Esophagus muscularis mucosa (tissue), 4 donors: ENCODE data around the gene SMARCC2.

ENCODE experiments used
- CTCF ChIP-seq, 3 experiments: fragments of 200-600 bp in 2 of 3; fragments of 450-650 bp in 1 of 3; sonication (generic) in 2 of 3; IDR thresholded peaks; one replicate each; pipeline ENCODE4 v1.5.1; 2017 to 2019; ENCODE audit warnings: antibody characterized with exemption in 3 of 3, mild to moderate bottlenecking in 2 of 3, moderate library complexity in 1 of 3
- EP300 ChIP-seq: sonication (generic); formaldehyde crosslinking; IDR thresholded peaks from one replicate; pipeline ENCODE4 v1.6.1; 2017; ENCODE audit warnings: antibody characterized with exemption
- POLR2A ChIP-seq: fragments of 450-650 bp; IDR thresholded peaks from one replicate; pipeline ENCODE4 v1.6.1; 2017; ENCODE audit warnings: antibody characterized with exemption, moderate library complexity, mild to moderate bottlenecking, low read depth
- POLR2AphosphoS5 ChIP-seq, 2 donors: sonication (generic); formaldehyde crosslinking; IDR thresholded peaks; one replicate each; pipeline ENCODE4 v1.6.1; 2017; ENCODE audit warnings: antibody characterized with exemption in 2 of 2

DNA sequence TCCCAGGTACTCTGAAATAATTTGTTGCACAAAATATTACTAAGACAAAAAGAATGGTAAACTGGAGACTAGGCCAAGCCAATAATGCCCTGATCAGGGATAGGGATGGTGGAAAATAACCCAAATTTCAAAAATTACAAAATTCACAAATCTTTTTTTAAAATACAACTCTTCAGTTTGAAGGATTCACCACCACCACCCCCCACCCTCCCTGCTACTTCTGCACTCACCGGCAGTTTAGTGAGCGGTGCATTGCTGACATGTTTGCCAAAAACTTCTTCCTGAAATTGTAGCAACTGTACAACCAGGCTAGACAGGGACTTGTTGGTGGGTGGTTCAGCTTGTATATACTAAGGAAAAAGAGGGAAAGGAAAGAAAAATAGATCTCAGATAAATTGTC is 2.3 kb downstream of the SMARCC2 start:
- no peak for TF ChIP-seq CTCF (IDR thresholded peaks at IDR 0.05)
- no peak for TF ChIP-seq POLR2AphosphoS5 (IDR thresholded peaks at IDR 0.05)
- no peak for TF ChIP-seq POLR2A
- TF ChIP-seq EP300: no peak
